ENCODE results near the gene KLK6. TPM values are rescaled to one million over a fixed set of nuclear protein-coding genes. Genes with fewer than 3 reads are reported as not detected.

KLK6 gene
- total RNA-seq (not detected), polyA plus RNA-seq (not detected)

- no peak for TF ChIP-seq CTCF (IDR thresholded peaks at IDR 0.05)
- Histone ChIP-seq H3K4me3 (no peak within 1 kb of the TSS), H3K4me1 (no peaks in the 10 kb centered on the region), H3K27ac (no peak within 1 kb of the TSS), H3K27me3 (peaks cover 0 to 4% (median 0%) of the 10 kb centered on the region in 4 donors), H3K9me3 (no peaks in the 10 kb centered on the region), H3K36me3 (no peaks in the 10 kb centered on the region)
- DNase-seq (no peak), ATAC-seq (peak in 1 of 4 donors; percentile 38), FAIRE-seq (no peak)
- 40 to 41% methylated on average over 15 to 19 of the region's 19 CpGs for WGBS, 2 donors
- intact Hi-C loops (cut with DNase I): no loop called here
Measured at GRCh38 chr19:50969413-50969760, at the start of gene KLK6. TSS of gene KLK6 (minus strand) at chr19:50969591. CDS start at chr19:50968104, 1,487 bp downstream.

GRCh38 chr19:51018745-51019543, 49.6 kb upstream of the KLK6 start:
- H3K27ac ChIP-seq: no peak overlapping the region
- FAIRE-seq (no peak), ATAC-seq (peak in 2 of 4 donors; percentile 9 to 17), DNase-seq (peak in 2 of 6 donors; percentile 26 to 63)
- intact Hi-C loops (cut with DNase I): no loop called here
- no peak for TF ChIP-seq CTCF (IDR thresholded peaks at IDR 0.05)
- peaks cover 0 to 7% (median 0%) of the 10 kb centered on the region in 3 donors for H3K4me1 ChIP-seq
- H3K4me3 ChIP-seq: peak overlapping the region in 1 of 4 donors; percentile 32
- no peaks in the 10 kb centered on the region for H3K9me3 ChIP-seq
- WGBS, 2 donors: 17% methylated on average over 49 to 64 of the region's 68 CpGs
- no peaks in the 10 kb centered on the region for H3K36me3 ChIP-seq
- no peaks in the 10 kb centered on the region for H3K27me3 ChIP-seq

- TF ChIP-seq CTCF (IDR thresholded peaks at IDR 0.05): peak in 3 of 4 donors; percentile 64 to 86 (median 67)
- Histone ChIP-seq H3K27ac (no peak overlapping the region), H3K4me3 (peak overlapping the region in 2 of 4 donors; percentile 23 to 41), H3K9me3 (no peaks in the 10 kb centered on the region), H3K36me3 (no peaks in the 10 kb centered on the region), H3K27me3 (no peaks in the 10 kb centered on the region), H3K4me1 (peaks cover 0 to 7% (median 0%) of the 10 kb centered on the region in 3 donors)
- intact Hi-C loops (cut with DNase I): no loop called here
- ATAC-seq (peak; percentile 57 to 86 (median 77)), DNase-seq (peak; percentile 44 to 91 (median 62)), FAIRE-seq (no peak)
- WGBS, 2 donors: 0 to 1% methylated on average over 62 to 68 of the region's 68 CpGs
Measured at GRCh38 chr19:51016798-51017683, 47.6 kb upstream of the KLK6 start.

- no peaks in the 10 kb centered on the region for H3K9me3 ChIP-seq
- no peaks in the 10 kb centered on the region for H3K27me3 ChIP-seq
- FAIRE-seq (no peak), ATAC-seq (no peak), DNase-seq (peak in 1 of 6 donors; percentile 61)
- intact Hi-C loops (cut with DNase I): no loop called here
- 77 to 85% methylated on average over 19 of the region's 19 CpGs for WGBS, 2 donors
- H3K4me1 ChIP-seq: no peaks in the 10 kb centered on the region
- H3K27ac ChIP-seq: no peak overlapping the region
- no peak overlapping the region for H3K4me3 ChIP-seq
- H3K36me3 ChIP-seq: no peaks in the 10 kb centered on the region
- no peak for TF ChIP-seq CTCF (IDR thresholded peaks at IDR 0.05)
Measured at GRCh38 chr19:51015691-51016267, 46.4 kb upstream of the KLK6 start.
